Stomach (tissue), 9 donors: ENCODE results near the gene SYF2. TPM values are rescaled to one million over a fixed set of nuclear protein-coding genes. Genes with fewer than 3 reads are reported as not detected.
A peak's percentile ranks its signal among the peaks of the same experiment; 100 is the strongest.

Source experiments
- DNase-seq, 2 donors: peaks; one replicate each; pipeline versions ENCODE4 v3.0.0 to v3.0.0-alpha.2; 2013 to 2019
- H3K27ac ChIP-seq, 5 donors: fragments of 200-600 bp in 4 of 5; sonication (generic) in 4 of 5; one replicate each; pipeline ENCODE4 v1.5.1; 2013 to 2019; ENCODE audit warnings: mild to moderate bottlenecking in 1 of 5, moderate library complexity in 1 of 5
- H3K27me3 ChIP-seq, 3 donors: fragments of 200-600 bp; sonication (generic); one replicate each; pipeline ENCODE4 v1.5.1; 2017 to 2019; ENCODE audit warnings: mixed run types in 1 of 3
- H3K36me3 ChIP-seq, 4 donors: fragments of 200-600 bp; sonication (generic); 1 replicate in 3 of 4; 2 replicates in 1 of 4; pipeline ENCODE4 v1.5.1; 2016 to 2019
- H3K4me1 ChIP-seq, 4 donors: fragments of 200-600 bp; sonication (generic); one replicate each; pipeline ENCODE4 v1.5.1; 2016 to 2019
- H3K4me3 ChIP-seq, 4 donors: fragments of 200-600 bp; sonication (generic) in 3 of 4; one replicate each; pipeline ENCODE4 v1.5.1; 2016 to 2019; ENCODE audit warnings: mild to moderate bottlenecking in 1 of 4
- H3K9me3 ChIP-seq, 4 donors: fragments of 200-600 bp; sonication (generic); one replicate each; pipeline ENCODE4 v1.5.1; 2016 to 2019
- CTCF ChIP-seq, 7 experiments: fragments of 450-650 bp in 4 of 7; fragments of 200-600 bp in 3 of 7; sonication (generic) in 3 of 7; IDR thresholded peaks; one replicate each; pipeline ENCODE4 v1.5.1; 2016 to 2019; ENCODE audit warnings: antibody characterized with exemption in 7 of 7, control low read depth in 2 of 7, mild to moderate bottlenecking in 1 of 7
- EP300 ChIP-seq: sonication (generic); formaldehyde crosslinking; IDR thresholded peaks from one replicate; pipeline ENCODE4 v1.6.1; 2017; ENCODE audit warnings: antibody characterized with exemption
- POLR2A ChIP-seq, 4 donors: fragments of 450-650 bp; IDR thresholded peaks; one replicate each; pipeline ENCODE4 v1.6.1; 2016; ENCODE audit warnings: antibody characterized with exemption in 4 of 4, control low read depth in 2 of 4, mild to moderate bottlenecking in 1 of 4, moderate library complexity in 1 of 4
- POLR2AphosphoS5 ChIP-seq, 3 donors: sonication (generic); formaldehyde crosslinking; IDR thresholded peaks; one replicate each; pipeline ENCODE4 v1.6.1; 2016; ENCODE audit warnings: antibody characterized with exemption in 3 of 3
- WGBS, 5 donors: extraction: QIAGEN DNeasy Blood & Tissue Kit in 3 of 5; methylation state at CpG; one replicate each; pipeline versions ENCODE4 v1.1.5 to v1.1.7; 2013 to 2018; 5-methylcytosine and 5-hydroxymethylcytosine counted together
- intact Hi-C: fragments of 100-400 bp; cut with DNase I; formaldehyde crosslinking; loops from one replicate; pipeline ENCODE4 v1.15.1; 2023; ENCODE audit warnings: low total_unique reads
- polyA plus RNA-seq, 3 donors: library from polyadenylated mRNA; stranded (reverse); fragments of 200-250 nt; gene quantifications; one replicate each; pipeline ENCODE4 v1.2.3, GENCODE V29; 2013
- total RNA-seq, 5 donors: library from RNA; depleted of rRNA; stranded (reverse); fragments of >200 nt; gene quantifications; one replicate each; pipeline versions ENCODE4 v1.1.0 to v1.2.3, GENCODE V29; 2014 to 2016
- donor health status: healthy with polysubstance abuse.
- donor health status: Bipolar disorder and iron deficiency.
- donor health status: healthy.

SYF2 gene
- total and polyA plus RNA-seq, 8 donors = 17.9 to 146 (median 54.9) TPM

GRCh38 chr1:25246600-25247023 is 14.3 kb upstream of the SYF2 start:
- Histone ChIP-seq H3K27ac (peak overlapping the region; percentile 93 to 100 (median 99)), H3K4me3 (peak overlapping the region; percentile 81 to 99 (median 88)), H3K9me3 (no peaks in the 10 kb centered on the region), H3K27me3 (no peaks in the 10 kb centered on the region), H3K4me1 (peaks cover 23 to 54% (median 35%) of the 10 kb centered on the region in 4 donors), H3K36me3 (peaks cover 33 to 43% (median 39%) of the 10 kb centered on the region in 4 donors)
- 0 to 1% (median 0%) methylated on average over 27 to 53 of the region's 53 CpGs for WGBS, 5 donors
- peak in 1 of 2 donors; percentile 34 for DNase-seq
- intact Hi-C loops = no loop called here
- TF ChIP-seq EP300 = no peak
- no peak for TF ChIP-seq POLR2A (IDR thresholded peaks at IDR 0.05)
- TF ChIP-seq POLR2AphosphoS5 (IDR thresholded peaks at IDR 0.05) = no peak
- no peak for TF ChIP-seq CTCF (IDR thresholded peaks at IDR 0.05)

GRCh38 chr1:25245809-25246599 is 13.7 kb upstream of the SYF2 start:
- Histone ChIP-seq H3K4me1 (peaks cover 23 to 60% (median 40%) of the 10 kb centered on the region in 4 donors), H3K27ac (peak overlapping the region; percentile 93 to 100 (median 99)), H3K36me3 (peaks cover 33 to 49% (median 45%) of the 10 kb centered on the region in 4 donors), H3K9me3 (no peaks in the 10 kb centered on the region), H3K27me3 (no peaks in the 10 kb centered on the region), H3K4me3 (peak overlapping the region; percentile 81 to 99 (median 88))
- WGBS, 5 donors = 7 to 19% (median 12%) methylated on average over 27 to 30 of the region's 30 CpGs
- intact Hi-C loops = no loop called here
- TF ChIP-seq POLR2AphosphoS5 (IDR thresholded peaks at IDR 0.05) (no peak), CTCF (IDR thresholded peaks at IDR 0.05) (no peak), EP300 (no peak), POLR2A (IDR thresholded peaks at IDR 0.05) (no peak)
- peak in 1 of 2 donors; percentile 31 for DNase-seq

GRCh38 chr1:25245393-25245792 is 13.1 kb upstream of the SYF2 start:
- peak overlapping the region in 4 of 5 donors; percentile 99 to 100 (median 99) for H3K27ac ChIP-seq
- 60 to 73% (median 64%) methylated on average over 5 of the region's 5 CpGs for WGBS, 5 donors
- intact Hi-C loops = no loop called here
- DNase-seq = no peak
- no peaks in the 10 kb centered on the region for H3K9me3 ChIP-seq
- TF ChIP-seq CTCF (IDR thresholded peaks at IDR 0.05) (no peak), EP300 (no peak), POLR2A (IDR thresholded peaks at IDR 0.05) (no peak), POLR2AphosphoS5 (IDR thresholded peaks at IDR 0.05) (no peak)
- peaks cover 33 to 55% (median 48%) of the 10 kb centered on the region in 4 donors for H3K36me3 ChIP-seq
- H3K4me1 ChIP-seq = peaks cover 28 to 66% (median 46%) of the 10 kb centered on the region in 4 donors
- no peaks in the 10 kb centered on the region for H3K27me3 ChIP-seq
- H3K4me3 ChIP-seq = peak overlapping the region; percentile 81 to 99 (median 88)

GRCh38 chr1:25243907-25244306 is 11.6 kb upstream of the SYF2 start:
- Histone ChIP-seq H3K4me3 (peak overlapping the region in 1 of 4 donors; percentile 85), H3K9me3 (no peaks in the 10 kb centered on the region), H3K27me3 (no peaks in the 10 kb centered on the region), H3K4me1 (peaks cover 36 to 76% (median 54%) of the 10 kb centered on the region in 4 donors), H3K36me3 (peaks cover 33 to 55% (median 48%) of the 10 kb centered on the region in 4 donors), H3K27ac (no peak overlapping the region)
- TF ChIP-seq EP300 (no peak), POLR2A (IDR thresholded peaks at IDR 0.05) (no peak), POLR2AphosphoS5 (IDR thresholded peaks at IDR 0.05) (no peak), CTCF (IDR thresholded peaks at IDR 0.05) (no peak)
- no peak for DNase-seq
- intact Hi-C loops = no loop called here
- 42 to 64% (median 49%) methylated on average over 6 of the region's 6 CpGs for WGBS, 5 donors
